Mucosa of descending colon (tissue), 3 donors: ENCODE data around the gene SFXN4. TPM values are rescaled to one million over a fixed set of nuclear protein-coding genes. Genes with fewer than 3 reads are reported as not detected.

Experiments used
- ATAC-seq: fragments of 200-7000 bp; cut with Tn5 transposase; one replicate; pipeline ENCODE4 v1.9.1; 2020; ENCODE audit warnings: mild to moderate bottlenecking, moderate library complexity
- DNase-seq, 3 donors: peaks; one replicate each; pipeline ENCODE4 v3.0.0-alpha.2; 2020
- H3K36me3 ChIP-seq: fragments of 200-600 bp; one replicate; pipeline ENCODE4 v1.8.0; 2021; ENCODE audit warnings: low read depth, mild to moderate bottlenecking
- H3K4me1 ChIP-seq: fragments of 200-600 bp; one replicate; pipeline ENCODE4 v1.8.0; 2021; ENCODE audit warnings: low read depth, mild to moderate bottlenecking
- H3K4me3 ChIP-seq: fragments of 200-600 bp; one replicate; pipeline ENCODE4 v1.8.0; 2021; ENCODE audit warnings: mild to moderate bottlenecking
- H3K9me3 ChIP-seq: fragments of 200-600 bp; one replicate; pipeline ENCODE4 v1.8.0; 2021; ENCODE audit warnings: mild to moderate bottlenecking
- CTCF ChIP-seq: fragments of 200-600 bp; IDR thresholded peaks from one replicate; pipeline ENCODE4 v1.8.0; 2022; ENCODE audit warnings: antibody characterized with exemption, mild to moderate bottlenecking
- intact Hi-C, 2 donors: fragments of 100-400 bp; cut with DNase I in 1 of 2; cut with micrococcal nuclease in 1 of 2; formaldehyde crosslinking; loops; one replicate each; pipeline versions ENCODE4 v1.11.0 to v1.11.1; 2022; cut with DNase I, micrococcal nuclease
- total RNA-seq, 3 donors: library from RNA; stranded (reverse); fragmentation: NEBNext Ultra II Directional in 2 of 3; extraction: Animal tissue kit (Norgen Biotek cat#: 25700) in 2 of 3; gene quantifications; one replicate each; pipeline versions ENCODE4 v1.2.1 to v1.2.4, GENCODE V29; 2021 to 2023
- donor health status: DM: no; HTN: no; CAD: no; lungs with moderate emphysema.
- donor health status: DM: no; HTN: no; CAD: no.
- donor health status: DM: no; HTN: yes; CAD: no.

The SFXN4 gene
- total RNA-seq, 3 donors from 2014 or later: 25.4 to 48.8 (median 34.6) TPM

- Histone ChIP-seq H3K36me3 (no peaks in the 10 kb centered on the region), H3K4me1 (peaks cover 24% of the 10 kb centered on the region), H3K4me3 (no peak overlapping the region), H3K9me3 (no peaks in the 10 kb centered on the region)
- TF ChIP-seq CTCF: no peak
- DNase-seq (no peak), ATAC-seq (no peak)
- intact Hi-C loops: loop anchor here (10.0 kb wide), 3 partner anchors 55 to 235 kb away; no protein-coding TSS in a partner anchor
These were observed 44.3 kb upstream of the SFXN4 start for GRCh38 chr10:119209736-119210355.

- Histone ChIP-seq H3K4me3 (no peak overlapping the region), H3K36me3 (no peaks in the 10 kb centered on the region), H3K9me3 (no peaks in the 10 kb centered on the region), H3K4me1 (peaks cover 24% of the 10 kb centered on the region)
- intact Hi-C loops: loop anchor here (10.0 kb wide), 2 partner anchors 206 to 236 kb away; no protein-coding TSS in a partner anchor
- ATAC-seq: no peak
- DNase-seq: peak in 2 of 3 donors; percentile 57 to 78
- TF ChIP-seq CTCF: peak; percentile 54
These were observed 43.7 kb upstream of the SFXN4 start for GRCh38 chr10:119209035-119209735.

GRCh38 chr10:119208553-119208940, 43.0 kb upstream of the SFXN4 start:
- DNase-seq: no peak
- Histone ChIP-seq H3K4me1 (peaks cover 24% of the 10 kb centered on the region), H3K36me3 (no peaks in the 10 kb centered on the region), H3K9me3 (no peaks in the 10 kb centered on the region), H3K4me3 (peak overlapping the region; percentile 61)
- ATAC-seq: no peak
- TF ChIP-seq CTCF: no peak
- intact Hi-C loops: loop anchor here (10.0 kb wide), 2 partner anchors 206 to 236 kb away; no protein-coding TSS in a partner anchor

- peak; percentile 10 for ATAC-seq
- intact Hi-C loops: loop anchor here (10.0 kb wide), 2 partner anchors 207 to 237 kb away; no protein-coding TSS in a partner anchor
- no peaks in the 10 kb centered on the region for H3K9me3 ChIP-seq
- peaks cover 24% of the 10 kb centered on the region for H3K4me1 ChIP-seq
- peak overlapping the region; percentile 61 for H3K4me3 ChIP-seq
- DNase-seq: peak; percentile 51 to 71 (median 70)
- no peak for TF ChIP-seq CTCF
- no peaks in the 10 kb centered on the region for H3K36me3 ChIP-seq
These were observed 42.4 kb upstream of the SFXN4 start for GRCh38 chr10:119207713-119208552.

- peak; percentile 93 for ATAC-seq
- no peak for TF ChIP-seq CTCF
- intact Hi-C loops: loop anchor here (10.0 kb wide), 2 partner anchors 207 to 237 kb away; no protein-coding TSS in a partner anchor
- Histone ChIP-seq H3K4me3 (peak within 1 kb of the TSS; percentile 61), H3K36me3 (no peaks in the 10 kb centered on the region), H3K4me1 (peaks cover 18% of the 10 kb centered on the region), H3K9me3 (no peaks in the 10 kb centered on the region)
- DNase-seq: peak; percentile 92 to 96 (median 96)
These were observed 41.8 kb upstream of the SFXN4 start, which contains the start of gene GRK5 for GRCh38 chr10:119207366-119207666. Gene GRK5, plus strand, starts transcription at chr10:119207571. Its CDS starts 347 bp downstream, at chr10:119207918.
